ENCODE data around the gene HES5. TPM values are rescaled to one million over a fixed set of nuclear protein-coding genes. Genes with fewer than 3 reads are reported as not detected.

HES5 gene
- total RNA-seq, 4 donors from 2014 or later: 0.19 to 0.33 TPM; not detected in 2

GRCh38 chr1:2507744-2508155, 22.3 kb downstream of the HES5 start:
- WGBS: 73% methylated on average over 2 of the region's 6 CpGs
- H3K4me1 ChIP-seq: peaks cover 3 to 35% (median 28%) of the 10 kb centered on the region in 4 donors
- DNase-seq (ENCODE audit: extremely low spot score): no peak
- H3K36me3 ChIP-seq: peaks cover 47 to 59% (median 55%) of the 10 kb centered on the region in 4 donors
- intact Hi-C loops (cut with DNase I): no loop called here
- no peak overlapping the region for H3K27ac ChIP-seq (replicated peaks in 1 of 4)
- TF ChIP-seq POLR2AphosphoS5 (IDR thresholded peaks at IDR 0.05) (no peak), CTCF (IDR thresholded peaks at IDR 0.05) (no peak), POLR2A (IDR thresholded peaks at IDR 0.05; ENCODE audit: low read depth) (no peak), EP300 (IDR thresholded peaks at IDR 0.05) (no peak)
- H3K4me3 ChIP-seq: no peak overlapping the region
- H3K9me3 ChIP-seq: no peaks in the 10 kb centered on the region
- peaks cover 0 to 34% (median 19%) of the 10 kb centered on the region in 4 donors for H3K27me3 ChIP-seq

- no peak overlapping the region for H3K4me3 ChIP-seq
- no peak overlapping the region for H3K27ac ChIP-seq (replicated peaks in 1 of 4)
- peaks cover 40 to 51% (median 48%) of the 10 kb centered on the region in 4 donors for H3K36me3 ChIP-seq
- WGBS: 35% methylated on average over 8 of the region's 15 CpGs
- TF ChIP-seq POLR2A (IDR thresholded peaks at IDR 0.05; ENCODE audit: low read depth) (no peak), POLR2AphosphoS5 (IDR thresholded peaks at IDR 0.05) (no peak), EP300 (IDR thresholded peaks at IDR 0.05) (no peak), CTCF (IDR thresholded peaks at IDR 0.05) (no peak)
- intact Hi-C loops (cut with DNase I): no loop called here
- H3K4me1 ChIP-seq: peaks cover 3 to 35% (median 28%) of the 10 kb centered on the region in 4 donors
- H3K27me3 ChIP-seq: peaks cover 0 to 41% (median 23%) of the 10 kb centered on the region in 4 donors
- H3K9me3 ChIP-seq: no peaks in the 10 kb centered on the region
- DNase-seq (ENCODE audit: extremely low spot score): no peak
Observed at GRCh38 chr1:2506901-2507565, 23.0 kb downstream of the HES5 start.

GRCh38 chr1:2506007-2506860, 23.8 kb downstream of the HES5 start:
- no peak for TF ChIP-seq CTCF (IDR thresholded peaks at IDR 0.05)
- no peak overlapping the region for H3K27ac ChIP-seq (replicated peaks in 1 of 4)
- no peak for DNase-seq (ENCODE audit: extremely low spot score)
- peaks cover 0 to 49% (median 27%) of the 10 kb centered on the region in 4 donors for H3K27me3 ChIP-seq
- intact Hi-C loops (cut with DNase I): no loop called here
- H3K4me3 ChIP-seq: no peak overlapping the region
- H3K9me3 ChIP-seq: no peaks in the 10 kb centered on the region
- H3K36me3 ChIP-seq: peaks cover 32 to 43% (median 40%) of the 10 kb centered on the region in 4 donors
- peaks cover 3 to 35% (median 28%) of the 10 kb centered on the region in 4 donors for H3K4me1 ChIP-seq
- WGBS: no CpG with 5 or more reads among the region's 30 CpGs

- H3K27me3 ChIP-seq: peaks cover 0 to 56% (median 29%) of the 10 kb centered on the region in 4 donors
Observed at GRCh38 chr1:2505461-2505994, 24.5 kb downstream of the HES5 start.

More at GRCh38 chr1:2505461-2505994, 24.5 kb downstream of the HES5 start:
- Histone ChIP-seq H3K9me3 (no peaks in the 10 kb centered on the region), H3K4me1 (peaks cover 3 to 35% (median 28%) of the 10 kb centered on the region in 4 donors), H3K4me3 (no peak overlapping the region), H3K27ac (replicated peaks in 1 of 4) (no peak overlapping the region), H3K36me3 (peaks cover 25 to 36% (median 33%) of the 10 kb centered on the region in 4 donors)
- DNase-seq (ENCODE audit: extremely low spot score): no peak
- intact Hi-C loops (cut with DNase I): no loop called here
- 63% methylated on average over 18 of the region's 21 CpGs for WGBS
- no peak for TF ChIP-seq CTCF (IDR thresholded peaks at IDR 0.05)
- TF ChIP-seq POLR2AphosphoS5 (IDR thresholded peaks at IDR 0.05): no peak
- no peak for TF ChIP-seq EP300 (IDR thresholded peaks at IDR 0.05)
- TF ChIP-seq POLR2A (IDR thresholded peaks at IDR 0.05; ENCODE audit: low read depth): no peak
